GM12801 (cell line): ENCODE measurements around the gene ERVMER34-1.

Experiments
- TF ChIP-seq, protein P1 (sequence below): IDR thresholded peaks from one replicate; pipeline ENCODE4 v1.5.1; 2011; ENCODE audit warnings: control low read depth; ENCODE audit not compliant: insufficient read length; ENCODE audit errors: extremely low read depth

Gene ERVMER34-1

DNA sequence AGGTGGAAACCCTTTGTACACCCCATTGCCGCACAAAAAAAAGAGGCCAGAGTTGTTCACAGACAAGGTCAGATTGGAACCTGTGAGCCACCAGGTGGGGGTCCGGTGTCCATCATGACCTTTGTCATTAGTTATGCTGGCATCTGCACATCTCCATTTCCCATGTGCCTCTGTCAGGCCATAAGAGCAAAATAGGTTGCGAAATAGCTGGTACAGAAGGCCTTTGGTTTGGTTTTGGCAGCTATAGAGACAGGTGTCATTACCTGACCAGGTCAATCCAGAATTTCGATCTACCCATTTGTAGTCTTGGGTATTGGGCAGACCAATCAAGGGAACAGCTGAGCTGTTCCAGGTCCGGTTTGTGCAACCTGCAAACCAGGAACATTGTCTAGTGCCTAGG is 6.6 kb downstream of the ERVMER34-1 start:
- TF ChIP-seq, protein P1, sequence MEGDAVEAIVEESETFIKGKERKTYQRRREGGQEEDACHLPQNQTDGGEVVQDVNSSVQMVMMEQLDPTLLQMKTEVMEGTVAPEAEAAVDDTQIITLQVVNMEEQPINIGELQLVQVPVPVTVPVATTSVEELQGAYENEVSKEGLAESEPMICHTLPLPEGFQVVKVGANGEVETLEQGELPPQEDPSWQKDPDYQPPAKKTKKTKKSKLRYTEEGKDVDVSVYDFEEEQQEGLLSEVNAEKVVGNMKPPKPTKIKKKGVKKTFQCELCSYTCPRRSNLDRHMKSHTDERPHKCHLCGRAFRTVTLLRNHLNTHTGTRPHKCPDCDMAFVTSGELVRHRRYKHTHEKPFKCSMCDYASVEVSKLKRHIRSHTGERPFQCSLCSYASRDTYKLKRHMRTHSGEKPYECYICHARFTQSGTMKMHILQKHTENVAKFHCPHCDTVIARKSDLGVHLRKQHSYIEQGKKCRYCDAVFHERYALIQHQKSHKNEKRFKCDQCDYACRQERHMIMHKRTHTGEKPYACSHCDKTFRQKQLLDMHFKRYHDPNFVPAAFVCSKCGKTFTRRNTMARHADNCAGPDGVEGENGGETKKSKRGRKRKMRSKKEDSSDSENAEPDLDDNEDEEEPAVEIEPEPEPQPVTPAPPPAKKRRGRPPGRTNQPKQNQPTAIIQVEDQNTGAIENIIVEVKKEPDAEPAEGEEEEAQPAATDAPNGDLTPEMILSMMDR: no peak

DNA sequence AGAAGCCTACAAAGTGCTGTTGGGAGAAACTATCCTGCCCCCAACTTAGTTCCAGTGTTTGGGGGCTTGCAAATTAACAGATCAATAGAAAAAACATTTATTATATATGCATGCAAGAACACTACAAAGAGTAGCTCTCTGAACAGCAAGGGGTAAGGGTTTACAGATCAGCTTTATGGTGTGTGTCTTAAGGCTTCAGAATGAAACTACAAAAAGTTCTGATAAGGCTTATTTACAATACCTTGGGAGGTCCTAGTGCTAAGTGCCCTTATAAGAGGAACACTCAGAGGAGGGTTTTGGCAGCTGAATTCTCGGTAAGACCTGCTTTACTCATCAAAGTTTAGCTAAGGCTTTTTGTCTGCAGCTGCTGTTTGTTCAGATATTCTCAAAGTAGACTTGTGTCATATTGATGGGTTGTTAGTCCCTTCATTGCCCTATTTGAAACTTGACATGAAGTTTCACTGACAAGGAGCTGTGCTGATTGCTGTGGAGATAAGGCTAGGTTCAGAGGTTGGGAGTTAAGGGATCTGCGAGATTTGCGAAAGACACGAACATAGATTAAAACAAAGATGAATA is 7.7 kb downstream of the ERVMER34-1 start:
- TF ChIP-seq, protein P1: no peak

GRCh38 chr4:52729586-52729985 is 21.6 kb downstream of the ERVMER34-1 start:
- TF ChIP-seq, protein P1: no peak

DNA sequence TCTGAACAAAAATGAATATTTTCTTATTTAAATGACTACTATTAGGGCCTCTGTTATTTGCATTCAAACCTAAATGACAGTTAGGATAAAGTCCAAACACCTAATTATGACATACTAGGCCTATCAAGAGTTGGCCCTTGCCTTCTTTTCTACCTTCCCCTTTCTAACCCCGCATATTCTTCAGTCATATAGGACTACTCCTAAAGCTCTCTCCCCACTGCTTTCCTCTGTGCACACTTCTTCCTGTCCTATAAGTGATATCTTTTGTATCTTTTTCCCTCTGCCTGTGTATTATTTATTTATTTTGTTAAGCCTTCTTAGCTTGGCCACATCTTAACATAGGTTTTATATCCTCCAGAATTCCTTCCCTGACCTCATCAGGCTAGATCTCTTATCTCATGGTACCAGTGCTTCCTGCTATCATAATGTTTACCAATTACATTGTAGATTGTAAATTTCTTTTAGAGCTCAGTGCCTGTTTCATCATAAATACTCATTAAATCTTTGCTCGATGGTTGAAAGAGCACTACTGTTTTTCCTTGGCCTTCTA is 22.5 kb downstream of the ERVMER34-1 start:
- TF ChIP-seq, protein P1: no peak

- TF ChIP-seq, protein P1: no peak
Observed at GRCh38 chr4:52726826-52727580, 24.2 kb downstream of the ERVMER34-1 start.

- TF ChIP-seq, protein P1: no peak
Observed at GRCh38 chr4:52721968-52722815, 29.0 kb downstream of the ERVMER34-1 start.

- TF ChIP-seq, protein P1: no peak
Observed at GRCh38 chr4:52718123-52718522, 33.1 kb downstream of the ERVMER34-1 start.
